Measurements from ENCODE around the gene NUFIP1. TPM values are rescaled to one million over a fixed set of nuclear protein-coding genes. Genes with fewer than 3 reads are reported as not detected.

The NUFIP1 gene
- total RNA-seq, 1 experiment from 2014 or later: 12.2 TPM

DNA sequence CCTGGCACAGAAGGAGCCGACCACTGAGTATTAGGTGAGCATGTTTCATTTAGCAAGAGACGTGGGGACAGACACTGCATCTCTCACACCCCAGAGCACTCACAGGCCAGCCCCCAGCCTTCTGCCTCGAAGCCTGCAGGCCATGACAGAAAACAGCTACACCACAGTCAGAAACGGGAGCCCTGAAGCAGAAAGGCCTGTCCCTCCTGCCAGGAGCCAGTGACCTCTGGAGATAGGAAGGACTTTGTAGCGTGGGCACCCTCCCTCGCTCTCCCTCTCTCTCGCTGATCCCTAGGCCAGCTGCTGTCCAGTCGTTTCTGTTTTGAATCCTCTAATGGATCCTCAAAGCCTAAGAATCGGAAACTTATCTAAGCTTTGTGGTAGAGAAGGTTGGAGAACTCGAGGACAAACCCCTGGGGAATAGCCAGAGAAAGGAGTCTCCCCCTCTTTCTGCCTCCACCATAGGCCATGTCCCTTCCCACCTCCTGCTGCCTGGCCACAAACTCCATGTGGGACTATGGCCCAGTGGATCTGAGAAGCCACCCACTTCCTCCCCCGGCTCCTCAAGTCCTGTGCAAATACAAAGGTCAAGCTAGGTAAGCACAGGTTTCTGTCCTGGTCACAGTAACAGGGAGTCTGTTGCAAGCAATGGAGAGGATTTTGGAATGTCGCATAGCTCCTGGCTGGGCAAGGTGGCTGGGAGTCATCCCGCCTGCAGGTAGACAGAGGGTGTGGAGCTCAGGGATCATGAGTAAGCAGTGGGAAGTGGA, 95.1 kb downstream of the NUFIP1 start:
- Histone ChIP-seq H3K9me2 (ENCODE audit: insufficient read depth) (no peaks in the 10 kb centered on the region), H3K27me3 (ENCODE audit: insufficient read depth, low read length) (no peaks in the 10 kb centered on the region), H4K20me1 (ENCODE audit: insufficient read depth) (no peaks in the 10 kb centered on the region), H2AFZ (ENCODE audit: low read depth, low read length, poor library complexity, severe bottlenecking) (no peak overlapping the region), H3K9me3 (ENCODE audit: control insufficient read depth in 1 of 2, insufficient read depth in 1 of 2, low read depth in 1 of 2, low read length in 2 of 2) (no peaks in the 10 kb centered on the region), H3K79me2 (ENCODE audit: insufficient read depth, low read length) (no peaks in the 10 kb centered on the region), H3K9ac (ENCODE audit: low read length) (no peak overlapping the region), H3K27ac (ENCODE audit: low read depth, low read length) (no peak overlapping the region), H3K36me3 (ENCODE audit: control insufficient read depth in 1 of 2, insufficient read depth in 2 of 2, low read length in 2 of 2) (no peaks in the 10 kb centered on the region), H3K4me1 (ENCODE audit: control insufficient read depth in 1 of 2, insufficient read depth in 2 of 2, low read length in 2 of 2) (no peaks in the 10 kb centered on the region), H3K4me3 (replicated peaks in 1 of 2; ENCODE audit: low read depth in 1 of 2, low read length in 2 of 2) (no peak overlapping the region), H3K4me2 (ENCODE audit: low read length) (no peak overlapping the region)
- TF ChIP-seq, protein P1, sequence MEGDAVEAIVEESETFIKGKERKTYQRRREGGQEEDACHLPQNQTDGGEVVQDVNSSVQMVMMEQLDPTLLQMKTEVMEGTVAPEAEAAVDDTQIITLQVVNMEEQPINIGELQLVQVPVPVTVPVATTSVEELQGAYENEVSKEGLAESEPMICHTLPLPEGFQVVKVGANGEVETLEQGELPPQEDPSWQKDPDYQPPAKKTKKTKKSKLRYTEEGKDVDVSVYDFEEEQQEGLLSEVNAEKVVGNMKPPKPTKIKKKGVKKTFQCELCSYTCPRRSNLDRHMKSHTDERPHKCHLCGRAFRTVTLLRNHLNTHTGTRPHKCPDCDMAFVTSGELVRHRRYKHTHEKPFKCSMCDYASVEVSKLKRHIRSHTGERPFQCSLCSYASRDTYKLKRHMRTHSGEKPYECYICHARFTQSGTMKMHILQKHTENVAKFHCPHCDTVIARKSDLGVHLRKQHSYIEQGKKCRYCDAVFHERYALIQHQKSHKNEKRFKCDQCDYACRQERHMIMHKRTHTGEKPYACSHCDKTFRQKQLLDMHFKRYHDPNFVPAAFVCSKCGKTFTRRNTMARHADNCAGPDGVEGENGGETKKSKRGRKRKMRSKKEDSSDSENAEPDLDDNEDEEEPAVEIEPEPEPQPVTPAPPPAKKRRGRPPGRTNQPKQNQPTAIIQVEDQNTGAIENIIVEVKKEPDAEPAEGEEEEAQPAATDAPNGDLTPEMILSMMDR (IDR thresholded peaks at IDR 0.05 in 2 of 3, conservative IDR thresholded peaks at IDR 0.05 in 1 of 3; ENCODE audit: borderline replicate concordance in 1 of 3, insufficient read depth in 1 of 3, low read depth in 2 of 3, low read length in 2 of 3): no peak
- TF ChIP-seq CEBPB (IDR thresholded peaks at IDR 0.05; ENCODE audit: low read depth) (no peak), SIN3A (IDR thresholded peaks at IDR 0.05; ENCODE audit: low read depth) (no peak), POLR2A (IDR thresholded peaks at IDR 0.05; ENCODE audit: borderline replicate concordance, extremely low read depth, insufficient read depth, insufficient read length) (no peak), ZFX (IDR thresholded peaks at IDR 0.05) (no peak), YY1 (IDR thresholded peaks at IDR 0.05; ENCODE audit: extremely low read depth, insufficient replicate concordance, low read depth, low read length) (no peak), ZNF274 (IDR thresholded peaks at IDR 0.05; ENCODE audit: low read depth, low read length) (no peak), POLR2AphosphoS5 (IDR thresholded peaks at IDR 0.05; ENCODE audit: low read depth, low read length) (no peak), TCF7L2 (IDR thresholded peaks at IDR 0.05; ENCODE audit: borderline replicate concordance, extremely low read depth, insufficient read depth, insufficient read length) (no peak), ELF1 (IDR thresholded peaks at IDR 0.05; ENCODE audit: borderline replicate concordance, low read depth) (no peak)
- TF ChIP-seq, protein P2, sequence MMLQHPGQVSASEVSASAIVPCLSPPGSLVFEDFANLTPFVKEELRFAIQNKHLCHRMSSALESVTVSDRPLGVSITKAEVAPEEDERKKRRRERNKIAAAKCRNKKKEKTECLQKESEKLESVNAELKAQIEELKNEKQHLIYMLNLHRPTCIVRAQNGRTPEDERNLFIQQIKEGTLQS (IDR thresholded peaks at IDR 0.05): no peak
- TF ChIP-seq, protein P3, sequence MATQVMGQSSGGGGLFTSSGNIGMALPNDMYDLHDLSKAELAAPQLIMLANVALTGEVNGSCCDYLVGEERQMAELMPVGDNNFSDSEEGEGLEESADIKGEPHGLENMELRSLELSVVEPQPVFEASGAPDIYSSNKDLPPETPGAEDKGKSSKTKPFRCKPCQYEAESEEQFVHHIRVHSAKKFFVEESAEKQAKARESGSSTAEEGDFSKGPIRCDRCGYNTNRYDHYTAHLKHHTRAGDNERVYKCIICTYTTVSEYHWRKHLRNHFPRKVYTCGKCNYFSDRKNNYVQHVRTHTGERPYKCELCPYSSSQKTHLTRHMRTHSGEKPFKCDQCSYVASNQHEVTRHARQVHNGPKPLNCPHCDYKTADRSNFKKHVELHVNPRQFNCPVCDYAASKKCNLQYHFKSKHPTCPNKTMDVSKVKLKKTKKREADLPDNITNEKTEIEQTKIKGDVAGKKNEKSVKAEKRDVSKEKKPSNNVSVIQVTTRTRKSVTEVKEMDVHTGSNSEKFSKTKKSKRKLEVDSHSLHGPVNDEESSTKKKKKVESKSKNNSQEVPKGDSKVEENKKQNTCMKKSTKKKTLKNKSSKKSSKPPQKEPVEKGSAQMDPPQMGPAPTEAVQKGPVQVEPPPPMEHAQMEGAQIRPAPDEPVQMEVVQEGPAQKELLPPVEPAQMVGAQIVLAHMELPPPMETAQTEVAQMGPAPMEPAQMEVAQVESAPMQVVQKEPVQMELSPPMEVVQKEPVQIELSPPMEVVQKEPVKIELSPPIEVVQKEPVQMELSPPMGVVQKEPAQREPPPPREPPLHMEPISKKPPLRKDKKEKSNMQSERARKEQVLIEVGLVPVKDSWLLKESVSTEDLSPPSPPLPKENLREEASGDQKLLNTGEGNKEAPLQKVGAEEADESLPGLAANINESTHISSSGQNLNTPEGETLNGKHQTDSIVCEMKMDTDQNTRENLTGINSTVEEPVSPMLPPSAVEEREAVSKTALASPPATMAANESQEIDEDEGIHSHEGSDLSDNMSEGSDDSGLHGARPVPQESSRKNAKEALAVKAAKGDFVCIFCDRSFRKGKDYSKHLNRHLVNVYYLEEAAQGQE (IDR thresholded peaks at IDR 0.05; ENCODE audit: low read depth): no peak
- TF ChIP-seq, protein P4, sequence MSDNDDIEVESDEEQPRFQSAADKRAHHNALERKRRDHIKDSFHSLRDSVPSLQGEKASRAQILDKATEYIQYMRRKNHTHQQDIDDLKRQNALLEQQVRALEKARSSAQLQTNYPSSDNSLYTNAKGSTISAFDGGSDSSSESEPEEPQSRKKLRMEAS (IDR thresholded peaks at IDR 0.05): no peak
- POLR2A ChIA-PET: no interaction called here
- CTCF ChIA-PET: no interaction called here
- intact Hi-C loops (cut with micrococcal nuclease): no loop called here
- DNase-seq (ENCODE audit: low read depth, low spot score) (no peak), ATAC-seq (no peak)
- no TSS peak for BruUV-seq (replicated peaks)
- RAD21 ChIA-PET (ENCODE audit: low non-redundant PET in 1 of 2, low total read pairs in 2 of 2, uncharacterized antibody in 2 of 2, unreplicated experiment in 2 of 2): no interaction called here

Measured in HCT116 (cell line).